OCI-LY7 (cell line): ENCODE results near the gene RPL38. TPM values are rescaled to one million over a fixed set of nuclear protein-coding genes. Genes with fewer than 3 reads are reported as not detected.
A peak's percentile ranks its signal among the peaks of the same experiment; 100 is the strongest.
"Not testable (repeated sequence)": the region's sequence is repeated elsewhere in the genome, so short reads cannot be mapped to it uniquely, and the experiment has no call there.

Source experiments
- BruUV-seq: library from RNA; stranded (reverse); fragments of 400-500 nt; replicated peaks from 2 replicates; lab custom pipeline; 2021; lab: Mats Ljungman, UMichigan
- CTCF ChIA-PET: fragments of 300-600 bp; sonication (Branson Sonifier 250); formaldehyde crosslinking; loops from one replicate; lab custom pipeline; 2022; ENCODE audit warnings: antibody characterized with exemption; ENCODE audit not compliant: unreplicated experiment; lab: Charles Lee
- POLR2A ChIA-PET: fragments of 300-600 bp; sonication (Branson Sonifier 250); formaldehyde crosslinking; loops from one replicate; lab custom pipeline; 2022; ENCODE audit warnings: antibody characterized with exemption; lab: Charles Lee
- DNase-seq: peaks from one replicate; pipeline ENCODE4 v3.0.0-alpha.2; 2015; ENCODE audit warnings: low spot score
- H2AFZ ChIP-seq: fragments of 200-600 bp; sonication (generic), shearing (Covaris generic); 2 replicates; pipeline ENCODE4 v1.6.1; 2014; ENCODE audit warnings: mild to moderate bottlenecking, antibody characterized with exemption, low read length, moderate library complexity
- H3K27ac ChIP-seq: fragments of 200-600 bp; sonication (generic); 2 replicates; pipeline ENCODE4 v1.5.1; 2014; ENCODE audit warnings: mixed run types, low read depth, mild to moderate bottlenecking, moderate library complexity, low read length, inconsistent platforms; ENCODE audit not compliant: poor library complexity, severe bottlenecking
- H3K36me3 ChIP-seq: fragments of 200-600 bp; sonication (generic); 2 replicates; pipeline ENCODE4 v1.6.1; 2014; ENCODE audit warnings: mild to moderate bottlenecking, antibody characterized with exemption, low read length, moderate library complexity, mixed read lengths; ENCODE audit not compliant: insufficient read depth
- H3K4me1 ChIP-seq: fragments of 200-600 bp; sonication (generic); 2 replicates; pipeline ENCODE4 v1.5.1; 2014; ENCODE audit warnings: mild to moderate bottlenecking, low read length; ENCODE audit not compliant: insufficient read depth, poor library complexity, severe bottlenecking
- H3K4me2 ChIP-seq: fragments of 200-600 bp; sonication (generic); 2 replicates; pipeline ENCODE4 v1.6.1; 2014; ENCODE audit warnings: mild to moderate bottlenecking, low read length
- H3K4me3 ChIP-seq: fragments of 200-600 bp; sonication (generic); 2 replicates; pipeline ENCODE4 v1.5.1; 2014; ENCODE audit warnings: mild to moderate bottlenecking, low read depth, low read length; ENCODE audit not compliant: poor library complexity, severe bottlenecking
- H3K79me2 ChIP-seq: fragments of 200-600 bp; sonication (generic); 2 replicates; pipeline ENCODE4 v1.6.1; 2016; ENCODE audit warnings: low read depth, mild to moderate bottlenecking, low read length, moderate library complexity, mixed read lengths; ENCODE audit not compliant: insufficient read depth
- H3K9me2 ChIP-seq: fragments of 200-600 bp; sonication (generic); 2 replicates; pipeline ENCODE4 v1.6.1; 2016; ENCODE audit warnings: mild to moderate bottlenecking, low read length, mixed read lengths; ENCODE audit not compliant: insufficient read depth
- H3K9me3 ChIP-seq: fragments of 200-600 bp; sonication (generic); 2 replicates; pipeline ENCODE4 v1.6.1; 2014; ENCODE audit warnings: mild to moderate bottlenecking, mixed run types, low read length, mixed read lengths
- H4K20me1 ChIP-seq: fragments of 200-600 bp; sonication (generic); 2 replicates; pipeline ENCODE4 v1.6.1; 2014; ENCODE audit warnings: mild to moderate bottlenecking, antibody characterized with exemption, low read length, moderate library complexity, mixed read lengths; ENCODE audit not compliant: insufficient read depth
- CTCF ChIP-seq: fragments of 200-600 bp; sonication (generic); conservative IDR thresholded peaks from 2 replicates; pipeline ENCODE4 v1.5.1; 2014; ENCODE audit warnings: mild to moderate bottlenecking, antibody characterized with exemption, low read length, moderate library complexity, mixed read lengths
- EZH2phosphoT487 ChIP-seq: fragments of 200-600 bp; sonication (generic); IDR thresholded peaks from 2 replicates; pipeline ENCODE4 v1.6.1; 2018; ENCODE audit warnings: low read depth, borderline replicate concordance, mild to moderate bottlenecking, mixed run types, antibody characterized with exemption, low read length, moderate library complexity, mixed read lengths
- intact Hi-C: fragments of 100-400 bp; cut with micrococcal nuclease; formaldehyde crosslinking; loops from one replicate; pipeline ENCODE4 v1.10.0; 2022; ENCODE audit not compliant: unreplicated experiment
- total RNA-seq, 2 experiments: library from RNA; depleted of rRNA in 1 of 2; stranded (reverse); fragments of >200 nt in 1 of 2; shearing (Covaris generic) in 1 of 2; gene quantifications; 2 replicates each; pipeline ENCODE4 v1.2.3, GENCODE V29; 2014 to 2022

The RPL38 gene
- total RNA-seq, 2 experiments from 2014 or later: 1,845 to 4,732 TPM

DNA sequence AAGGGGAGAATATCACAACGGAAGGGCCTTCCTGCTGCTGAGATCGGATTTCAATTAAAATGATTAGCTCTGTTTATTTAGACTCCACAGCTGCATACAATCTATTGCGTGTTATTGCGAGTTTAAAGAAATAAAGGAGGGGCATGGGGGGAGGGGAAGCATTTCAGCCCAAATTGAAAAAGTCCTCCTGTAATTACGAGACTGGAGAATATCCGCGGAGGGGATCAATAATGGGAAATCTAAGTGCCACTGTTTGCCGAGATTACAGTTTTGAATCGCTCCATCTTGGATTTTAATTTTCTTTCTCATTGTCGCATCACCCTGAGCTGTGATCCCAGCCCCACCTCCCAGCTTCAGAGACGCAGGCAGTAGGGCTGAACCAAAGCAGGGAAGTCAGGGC, 15.7 kb upstream of the RPL38 start:
- POLR2A ChIA-PET: no interaction called here
- H3K9me2 ChIP-seq: no peaks in the 10 kb centered on the region
- no peaks in the 10 kb centered on the region for H4K20me1 ChIP-seq
- no TSS peak for BruUV-seq
- no peak overlapping the region for H3K4me2 ChIP-seq
- intact Hi-C loops: no loop called here
- H3K4me3 ChIP-seq: no peak overlapping the region
- no peak for DNase-seq
- H3K27ac ChIP-seq: no peak overlapping the region
- TF ChIP-seq EZH2phosphoT487: no peak
- TF ChIP-seq CTCF: no peak
- H3K36me3 ChIP-seq: no peaks in the 10 kb centered on the region
- no peaks in the 10 kb centered on the region for H3K9me3 ChIP-seq
- CTCF ChIA-PET: interaction anchor here (0.9 kb wide), 1 partner anchor 15 kb away, joined by 9 read pairs; the partner anchor contains the start of gene RPL38
- no peaks in the 10 kb centered on the region for H3K79me2 ChIP-seq
- H2AFZ ChIP-seq: no peak overlapping the region
- no peaks in the 10 kb centered on the region for H3K4me1 ChIP-seq

GRCh38 chr17:74188687-74189086, 14.8 kb upstream of the RPL38 start:
- CTCF ChIA-PET, intact Hi-C loops, POLR2A ChIA-PET, H3K4me2 ChIP-seq, H3K79me2 ChIP-seq, H3K27ac ChIP-seq, H4K20me1 ChIP-seq, H3K4me1 ChIP-seq, DNase-seq, H3K9me3 ChIP-seq, H3K4me3 ChIP-seq, H2AFZ ChIP-seq, H3K9me2 ChIP-seq, H3K36me3 ChIP-seq, BruUV-seq: not testable (repeated sequence)

- no peak overlapping the region for H3K4me3 ChIP-seq
- H3K4me2 ChIP-seq: no peak overlapping the region
- no peaks in the 10 kb centered on the region for H3K36me3 ChIP-seq
- POLR2A ChIA-PET: interaction anchor here (0.5 kb wide), 1 partner anchor 9 kb away, joined by 3 read pairs; no protein-coding TSS in a partner anchor
- H3K4me1 ChIP-seq: peaks cover 17% of the 10 kb centered on the region
- no peak for TF ChIP-seq CTCF
- CTCF ChIA-PET: interaction anchor here (0.6 kb wide), 1 partner anchor 10 kb away, joined by 3 read pairs; no protein-coding TSS in a partner anchor
- intact Hi-C loops: no loop called here
- H3K9me3 ChIP-seq: no peaks in the 10 kb centered on the region
- no peaks in the 10 kb centered on the region for H4K20me1 ChIP-seq
- H3K27ac ChIP-seq: no peak overlapping the region
- H2AFZ ChIP-seq: no peak overlapping the region
- BruUV-seq: no TSS peak
- no peaks in the 10 kb centered on the region for H3K79me2 ChIP-seq
- no peaks in the 10 kb centered on the region for H3K9me2 ChIP-seq
- peak; percentile 68 for DNase-seq
Observed at GRCh38 chr17:74190154-74190553, 13.3 kb upstream of the RPL38 start.
